CD4-positive, alpha-beta T cell (primary cell): Measurements from ENCODE around the gene TCEA2. TPM values are rescaled to one million over a fixed set of nuclear protein-coding genes. Genes with fewer than 3 reads are reported as not detected.

Source experiments
- ATAC-seq: fragments of 200-7000 bp; cut with Tn5 transposase; one replicate; pipeline ENCODE4 v1.10.0; 2022; ENCODE audit warnings: mild to moderate bottlenecking; ENCODE audit not compliant: poor library complexity
- CTCF ChIA-PET: fragments of 350-600 bp; sonication (Branson Sonifier 250); formaldehyde crosslinking; loops from one replicate; lab custom pipeline; 2021; ENCODE audit warnings: antibody characterized with exemption, inconsistent platforms; lab: Charles Lee
- POLR2A ChIA-PET: fragments of 350-600 bp; sonication (Branson Sonifier 250); formaldehyde crosslinking; loops from one replicate; lab custom pipeline; 2021; ENCODE audit warnings: antibody characterized with exemption, inconsistent platforms; lab: Charles Lee
- DNase-seq, 14 experiments: peaks; one replicate each; pipeline ENCODE4 v3.0.0-alpha.2; 2013 to 2020; ENCODE audit warnings: mixed read lengths in 2 of 14
- H3K27ac ChIP-seq, 2 donors: one replicate each; pipeline versions ENCODE4 v1.5.1 to v1.7.0; 2013; ENCODE audit warnings: low read length in 2 of 2, low read depth in 1 of 2, mild to moderate bottlenecking in 1 of 2
- H3K27me3 ChIP-seq, 2 experiments: 1 replicate in 1 of 2; 2 replicates in 1 of 2; pipeline versions ENCODE4 v1.6.1 to v1.7.0; 2013; ENCODE audit warnings: low read length in 2 of 2, control low read depth in 1 of 2, mild to moderate bottlenecking in 1 of 2, moderate library complexity in 1 of 2; ENCODE audit not compliant: insufficient read depth in 2 of 2, control insufficient read depth in 1 of 2
- H3K36me3 ChIP-seq: one replicate; pipeline ENCODE4 v1.6.1; 2013; ENCODE audit warnings: low read length, control low read depth; ENCODE audit not compliant: insufficient read depth
- H3K4me1 ChIP-seq: one replicate; pipeline ENCODE4 v1.6.1; 2013; ENCODE audit warnings: low read length, control low read depth; ENCODE audit not compliant: insufficient read depth
- H3K4me3 ChIP-seq: one replicate; pipeline ENCODE4 v1.5.1; 2013; ENCODE audit warnings: mild to moderate bottlenecking, low read length, moderate library complexity
- H3K9me3 ChIP-seq, 2 experiments: 1 replicate in 1 of 2; 2 replicates in 1 of 2; pipeline versions ENCODE4 v1.6.1 to v1.7.0; 2013; ENCODE audit warnings: low read length in 2 of 2, mild to moderate bottlenecking in 2 of 2, control low read depth in 1 of 2, moderate library complexity in 1 of 2; ENCODE audit not compliant: control insufficient read depth in 1 of 2, insufficient read depth in 1 of 2
- H3K27ac Mint-ChIP-seq: one replicate; pipeline ENCODE4 v1.8.0; 2020; ENCODE audit warnings: mixed read lengths
- H3K27me3 Mint-ChIP-seq: one replicate; pipeline ENCODE4 v1.8.0; 2021; ENCODE audit warnings: mixed read lengths
- H3K36me3 Mint-ChIP-seq: one replicate; pipeline ENCODE4 v1.8.0; 2021; ENCODE audit warnings: low read depth, mixed read lengths
- H3K4me1 Mint-ChIP-seq: one replicate; pipeline ENCODE4 v1.8.0; 2021; ENCODE audit warnings: low read depth, mixed read lengths
- H3K4me3 Mint-ChIP-seq: one replicate; pipeline ENCODE4 v1.8.0; 2020; ENCODE audit warnings: mild to moderate bottlenecking, mixed read lengths
- H3K9me3 Mint-ChIP-seq: one replicate; pipeline ENCODE4 v1.8.0; 2020; ENCODE audit warnings: mixed read lengths
- CTCF ChIP-seq: fragments of 200-600 bp; IDR thresholded peaks from one replicate; pipeline ENCODE4 v1.8.0; 2022; ENCODE audit warnings: antibody characterized with exemption, mild to moderate bottlenecking
- intact Hi-C, 2 experiments: fragments of 100-400 bp; cut with DNase I in 1 of 2; cut with micrococcal nuclease in 1 of 2; formaldehyde crosslinking; loops; one replicate each; pipeline versions ENCODE4 v1.15.1 to v1.9.0; 2023 to 2025; cut with DNase I, micrococcal nuclease
- total RNA-seq, 174 experiments: library from RNA in 2 of 174; stranded (reverse) in 2 of 174; gene quantifications; one replicate each; pipeline ENCODE4 v1.2.3 and lab custom pipeline; 2021 to 2026

TCEA2 gene
- total RNA-seq, 2 experiments from 2014 or later, result 28.4 to 29.9 TPM

- no peak overlapping the region for H3K4me3 Mint-ChIP-seq
- Histone ChIP-seq H3K27me3 (peaks cover 39 to 46% of the 10 kb centered on the region in 2 experiments), H3K27ac (no peak overlapping the region), H3K36me3 (no peaks in the 10 kb centered on the region), H3K4me3 (no peak overlapping the region), H3K4me1 (peaks cover 16% of the 10 kb centered on the region), H3K9me3 (peaks cover 0 to 30% of the 10 kb centered on the region in 2 experiments)
- intact Hi-C loops, result no loop called here
- DNase-seq (no peak), ATAC-seq (no peak)
- POLR2A ChIA-PET, result no interaction called here
- H3K36me3 Mint-ChIP-seq, result no peaks in the 10 kb centered on the region
- peaks cover 6% of the 10 kb centered on the region for H3K4me1 Mint-ChIP-seq
- H3K9me3 Mint-ChIP-seq, result no peaks in the 10 kb centered on the region
- no peak overlapping the region for H3K27ac Mint-ChIP-seq
- CTCF ChIA-PET, result no interaction called here
- TF ChIP-seq CTCF, result no peak
- H3K27me3 Mint-ChIP-seq, result peaks cover 51% of the 10 kb centered on the region
These were observed 12.0 kb upstream of the TCEA2 start for GRCh38 chr20:64051033-64051452.

GRCh38 chr20:64051561-64052325, 11.3 kb upstream of the TCEA2 start:
- H3K36me3 Mint-ChIP-seq, result no peaks in the 10 kb centered on the region
- no peak for TF ChIP-seq CTCF
- H3K27ac ChIP-seq, result no peak overlapping the region
- no peak overlapping the region for H3K27ac Mint-ChIP-seq
- H3K27me3 Mint-ChIP-seq, result peaks cover 44% of the 10 kb centered on the region
- H3K4me1 ChIP-seq, result peaks cover 18% of the 10 kb centered on the region
- H3K9me3 ChIP-seq, result peaks cover 0 to 30% of the 10 kb centered on the region in 2 experiments
- H3K27me3 ChIP-seq, result peaks cover 37 to 43% of the 10 kb centered on the region in 2 experiments
- DNase-seq (no peak), ATAC-seq (no peak)
- H3K36me3 ChIP-seq, result no peaks in the 10 kb centered on the region
- intact Hi-C loops, result no loop called here
- peak overlapping the region; percentile 11 for H3K4me3 Mint-ChIP-seq
- no peaks in the 10 kb centered on the region for H3K4me1 Mint-ChIP-seq
- no peak overlapping the region for H3K4me3 ChIP-seq
- POLR2A ChIA-PET, result no interaction called here
- no peaks in the 10 kb centered on the region for H3K9me3 Mint-ChIP-seq
- CTCF ChIA-PET, result interaction anchor here (1.6 kb wide), 1 partner anchor 13 kb away, joined by 8 read pairs; no protein-coding TSS in a partner anchor

DNA sequence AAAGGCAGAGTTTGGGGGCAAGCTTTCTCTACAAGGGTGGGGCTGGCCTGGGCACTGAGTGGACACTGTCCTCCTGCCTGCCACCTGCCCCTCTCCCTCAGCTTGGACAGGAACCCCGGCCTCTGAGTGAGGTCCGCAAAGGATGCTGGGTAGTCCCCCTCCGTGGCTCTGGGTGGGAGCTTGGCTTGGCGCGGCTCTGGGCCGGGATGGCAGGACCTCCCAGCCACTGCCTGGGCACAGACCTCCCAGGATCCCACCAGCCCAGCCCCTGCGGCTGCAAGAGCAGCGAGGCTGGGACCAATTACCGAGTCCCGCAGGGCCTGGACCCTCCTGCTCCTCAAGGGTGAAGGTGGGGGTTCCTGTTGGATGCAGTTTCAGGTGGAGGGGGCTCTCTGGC, 10.7 kb upstream of the TCEA2 start:
- DNase-seq, result no peak
- H3K4me1 ChIP-seq, result peaks cover 23% of the 10 kb centered on the region
- ChIA-PET POLR2A (no interaction called here), CTCF (interaction anchor here (1.6 kb wide), 1 partner anchor 13 kb away, joined by 8 read pairs; no protein-coding TSS in a partner anchor)
- intact Hi-C loops, result no loop called here
- H3K4me3 Mint-ChIP-seq, result no peak overlapping the region
- no peak overlapping the region for H3K27ac Mint-ChIP-seq
- no peaks in the 10 kb centered on the region for H3K36me3 Mint-ChIP-seq
- no peak overlapping the region for H3K4me3 ChIP-seq
- H3K27me3 Mint-ChIP-seq, result peaks cover 38% of the 10 kb centered on the region
- H3K36me3 ChIP-seq, result no peaks in the 10 kb centered on the region
- ATAC-seq, result no peak
- H3K9me3 Mint-ChIP-seq, result no peaks in the 10 kb centered on the region
- H3K27ac ChIP-seq, result no peak overlapping the region
- H3K4me1 Mint-ChIP-seq, result no peaks in the 10 kb centered on the region
- peaks cover 37 to 43% of the 10 kb centered on the region in 2 experiments for H3K27me3 ChIP-seq
- peaks cover 0 to 30% of the 10 kb centered on the region in 2 experiments for H3K9me3 ChIP-seq
- TF ChIP-seq CTCF, result no peak
